Right kidney (tissue), 1 donor: ENCODE measurements around the gene PELI2.

ENCODE experiments used
- DNase-seq: peaks from one replicate; pipeline ENCODE4 v3.0.0-alpha.2; 2016

The PELI2 gene

GRCh38 chr14:56118611-56119181, 485 bp downstream of the PELI2 start:
- no peak for DNase-seq

GRCh38 chr14:56119201-56119981, 1.2 kb downstream of the PELI2 start:
- peak; percentile 87 for DNase-seq

GRCh38 chr14:56120091-56120691, 2.0 kb downstream of the PELI2 start:
- DNase-seq, result no peak

GRCh38 chr14:56121816-56122215, 3.6 kb downstream of the PELI2 start:
- DNase-seq, result no peak

GRCh38 chr14:56122301-56122700, 4.1 kb downstream of the PELI2 start:
- no peak for DNase-seq

GRCh38 chr14:56124327-56124726, 6.1 kb downstream of the PELI2 start:
- DNase-seq, result no peak

- no peak for DNase-seq
Observed at GRCh38 chr14:56125772-56126636, 7.8 kb downstream of the PELI2 start.

- DNase-seq, result no peak
Observed at GRCh38 chr14:56126637-56126913, 8.4 kb downstream of the PELI2 start.

- no peak for DNase-seq
Observed at GRCh38 chr14:56127156-56127555, 8.9 kb downstream of the PELI2 start.

GRCh38 chr14:56129092-56129491, 10.9 kb downstream of the PELI2 start:
- DNase-seq, result no peak

GRCh38 chr14:56129933-56130332, 11.7 kb downstream of the PELI2 start:
- DNase-seq, result no peak

- DNase-seq, result no peak
Observed at GRCh38 chr14:56131004-56131864, 13.0 kb downstream of the PELI2 start.

- DNase-seq, result no peak
Observed at GRCh38 chr14:56131865-56132833, 13.9 kb downstream of the PELI2 start.

GRCh38 chr14:56133547-56133946, 15.3 kb downstream of the PELI2 start:
- no peak for DNase-seq

GRCh38 chr14:56135001-56135400, 16.8 kb downstream of the PELI2 start:
- no peak for DNase-seq

- DNase-seq, result no peak
Observed at GRCh38 chr14:56135668-56136067, 17.5 kb downstream of the PELI2 start.

- DNase-seq, result no peak
Observed at GRCh38 chr14:56136571-56137452, 18.6 kb downstream of the PELI2 start.

GRCh38 chr14:56137453-56137807, 19.2 kb downstream of the PELI2 start:
- DNase-seq, result no peak

GRCh38 chr14:56137849-56138248, 19.6 kb downstream of the PELI2 start:
- peak; percentile 47 for DNase-seq

GRCh38 chr14:56138928-56139327, 20.7 kb downstream of the PELI2 start:
- DNase-seq, result no peak
